Body of pancreas (tissue), 4 donors: ENCODE results near the gene STARD8.

Experiments
- POLR2A ChIP-seq, 3 donors: fragments of 450-650 bp; IDR thresholded peaks; one replicate each; pipeline ENCODE4 v1.6.1; 2016; ENCODE audit warnings: antibody characterized with exemption in 3 of 3, mild to moderate bottlenecking in 2 of 3
- TF ChIP-seq, protein P1 (sequence below), 7 experiments: fragments of 450-650 bp in 4 of 7; fragments of 200-600 bp in 3 of 7; sonication (generic) in 3 of 7; IDR thresholded peaks; one replicate each; pipeline ENCODE4 v1.5.1; 2016 to 2019; ENCODE audit warnings: antibody characterized with exemption in 7 of 7

DNA sequence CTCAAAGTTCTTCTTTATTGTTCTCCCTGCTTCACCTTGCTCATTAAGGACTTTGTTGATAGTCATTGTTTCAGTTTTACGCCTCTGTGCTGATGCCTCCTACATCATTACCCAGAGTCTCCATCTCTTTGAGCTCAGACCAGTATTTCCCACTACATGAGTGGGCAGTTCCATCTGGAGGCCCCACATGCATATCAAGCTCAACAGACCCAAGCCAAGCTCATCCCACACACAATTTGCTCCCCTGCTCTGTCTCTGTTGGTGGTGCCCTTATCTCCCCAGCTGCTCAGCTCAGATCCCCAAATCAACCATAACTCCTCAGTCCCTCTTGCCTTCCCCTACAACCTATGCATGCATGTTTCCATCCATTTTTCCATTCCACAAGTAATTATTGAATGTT, 96.3 kb downstream of the STARD8 start:
- TF ChIP-seq, protein P1, sequence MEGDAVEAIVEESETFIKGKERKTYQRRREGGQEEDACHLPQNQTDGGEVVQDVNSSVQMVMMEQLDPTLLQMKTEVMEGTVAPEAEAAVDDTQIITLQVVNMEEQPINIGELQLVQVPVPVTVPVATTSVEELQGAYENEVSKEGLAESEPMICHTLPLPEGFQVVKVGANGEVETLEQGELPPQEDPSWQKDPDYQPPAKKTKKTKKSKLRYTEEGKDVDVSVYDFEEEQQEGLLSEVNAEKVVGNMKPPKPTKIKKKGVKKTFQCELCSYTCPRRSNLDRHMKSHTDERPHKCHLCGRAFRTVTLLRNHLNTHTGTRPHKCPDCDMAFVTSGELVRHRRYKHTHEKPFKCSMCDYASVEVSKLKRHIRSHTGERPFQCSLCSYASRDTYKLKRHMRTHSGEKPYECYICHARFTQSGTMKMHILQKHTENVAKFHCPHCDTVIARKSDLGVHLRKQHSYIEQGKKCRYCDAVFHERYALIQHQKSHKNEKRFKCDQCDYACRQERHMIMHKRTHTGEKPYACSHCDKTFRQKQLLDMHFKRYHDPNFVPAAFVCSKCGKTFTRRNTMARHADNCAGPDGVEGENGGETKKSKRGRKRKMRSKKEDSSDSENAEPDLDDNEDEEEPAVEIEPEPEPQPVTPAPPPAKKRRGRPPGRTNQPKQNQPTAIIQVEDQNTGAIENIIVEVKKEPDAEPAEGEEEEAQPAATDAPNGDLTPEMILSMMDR (IDR thresholded peaks at IDR 0.05) = no peak
- no peak for TF ChIP-seq POLR2A (IDR thresholded peaks at IDR 0.05)
